HUES6 (cell line): Measurements from ENCODE around the gene VASN.

Experiments
- H3K27ac ChIP-seq: 2 replicates; pipeline ENCODE4 v1.7.0; 2013; ENCODE audit warnings: low read depth, mild to moderate bottlenecking, low read length, inconsistent platforms
- H3K27me3 ChIP-seq: 2 replicates; pipeline ENCODE4 v1.6.1; 2013; ENCODE audit warnings: low read length; ENCODE audit not compliant: control insufficient read depth, insufficient read depth
- H3K36me3 ChIP-seq: 2 replicates; pipeline ENCODE4 v1.6.1; 2013; ENCODE audit warnings: low read length; ENCODE audit not compliant: control insufficient read depth, insufficient read depth
- H3K4me1 ChIP-seq: 2 replicates; pipeline ENCODE4 v1.6.1; 2013; ENCODE audit warnings: low read length; ENCODE audit not compliant: control insufficient read depth, insufficient read depth
- H3K4me3 ChIP-seq: 2 replicates; pipeline ENCODE4 v1.5.1; 2013; ENCODE audit warnings: low read depth, low read length
- H3K9ac ChIP-seq: one replicate; pipeline ENCODE4 v1.6.1; 2013; ENCODE audit warnings: mild to moderate bottlenecking, low read length
- H3K9me3 ChIP-seq: 2 replicates; pipeline ENCODE4 v1.6.1; 2013; ENCODE audit warnings: low read depth, low read length; ENCODE audit not compliant: control insufficient read depth, insufficient read depth

The VASN gene

DNA sequence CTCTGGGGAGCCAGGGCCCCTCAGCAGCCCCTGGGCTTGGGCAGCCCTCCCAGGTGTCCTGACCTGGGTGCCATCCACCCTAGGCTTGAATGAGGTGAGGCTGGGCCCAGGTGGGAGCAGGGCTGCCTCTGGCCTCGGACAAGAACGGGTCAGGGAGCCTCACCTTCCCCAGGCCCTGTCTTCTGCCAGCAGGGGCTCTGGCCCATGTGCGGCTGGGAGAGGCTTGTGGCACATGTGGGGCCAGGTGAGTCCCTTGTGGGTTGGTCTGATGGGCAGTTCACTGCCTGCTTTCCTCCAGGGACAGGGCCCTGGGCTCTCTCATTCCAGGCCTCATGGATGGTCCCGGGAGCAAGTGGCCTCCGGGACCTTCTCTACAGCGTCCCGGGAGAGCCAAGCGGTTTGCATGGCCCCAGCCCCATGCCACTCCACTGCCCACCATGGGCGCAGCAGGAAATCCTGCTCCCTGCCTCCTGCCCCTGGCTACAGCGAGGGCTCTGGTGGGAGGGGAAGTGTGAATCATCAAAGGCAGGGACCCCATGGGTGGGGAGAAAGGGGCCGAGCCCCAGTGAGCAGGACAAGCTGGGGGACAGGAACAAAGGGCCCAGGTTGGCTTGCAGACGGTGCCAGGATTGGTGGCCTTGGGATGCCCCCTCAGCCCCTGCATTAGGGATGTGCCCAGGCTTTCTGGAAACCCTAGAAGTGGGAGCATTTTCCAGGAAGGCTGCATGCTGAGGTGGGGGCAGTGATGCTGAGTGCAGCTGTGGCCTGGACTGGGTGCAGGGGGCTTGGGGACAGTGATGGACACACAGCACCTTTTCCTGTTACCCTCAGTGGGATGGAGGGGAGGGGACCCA, 12.2 kb downstream of the VASN start:
- Histone ChIP-seq H3K9ac (no peak overlapping the region), H3K36me3 (peaks cover 16% of the 10 kb centered on the region), H3K4me1 (peaks cover 25% of the 10 kb centered on the region), H3K9me3 (no peaks in the 10 kb centered on the region), H3K27me3 (no peaks in the 10 kb centered on the region), H3K27ac (no peak overlapping the region), H3K4me3 (no peak overlapping the region)

DNA sequence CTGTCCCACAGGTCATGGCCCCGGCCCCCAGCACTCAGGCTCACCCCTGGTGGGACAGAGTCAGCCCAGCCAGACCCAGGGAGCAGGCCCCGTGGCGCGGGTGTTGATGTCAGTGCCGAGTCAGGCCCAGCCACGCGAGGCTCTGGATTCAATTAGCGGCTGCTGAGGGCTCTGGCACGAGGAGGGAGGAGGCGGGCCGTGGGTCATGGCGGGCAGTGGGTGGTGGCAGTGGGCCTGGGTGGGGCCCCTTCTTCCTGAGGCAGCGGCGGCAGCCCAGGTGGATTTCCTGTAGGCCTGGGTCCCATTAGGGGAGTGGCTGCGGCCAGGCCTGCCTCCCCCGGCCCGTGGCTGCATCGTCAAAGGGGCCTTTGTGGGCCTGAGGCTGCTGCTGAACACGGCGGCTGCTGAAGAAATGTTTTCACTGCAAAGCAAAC, 12.9 kb downstream of the VASN start:
- Histone ChIP-seq H3K27ac (no peak overlapping the region), H3K9ac (no peak overlapping the region), H3K4me3 (no peak overlapping the region), H3K36me3 (peaks cover 16% of the 10 kb centered on the region), H3K9me3 (no peaks in the 10 kb centered on the region), H3K4me1 (peaks cover 25% of the 10 kb centered on the region), H3K27me3 (no peaks in the 10 kb centered on the region)

DNA sequence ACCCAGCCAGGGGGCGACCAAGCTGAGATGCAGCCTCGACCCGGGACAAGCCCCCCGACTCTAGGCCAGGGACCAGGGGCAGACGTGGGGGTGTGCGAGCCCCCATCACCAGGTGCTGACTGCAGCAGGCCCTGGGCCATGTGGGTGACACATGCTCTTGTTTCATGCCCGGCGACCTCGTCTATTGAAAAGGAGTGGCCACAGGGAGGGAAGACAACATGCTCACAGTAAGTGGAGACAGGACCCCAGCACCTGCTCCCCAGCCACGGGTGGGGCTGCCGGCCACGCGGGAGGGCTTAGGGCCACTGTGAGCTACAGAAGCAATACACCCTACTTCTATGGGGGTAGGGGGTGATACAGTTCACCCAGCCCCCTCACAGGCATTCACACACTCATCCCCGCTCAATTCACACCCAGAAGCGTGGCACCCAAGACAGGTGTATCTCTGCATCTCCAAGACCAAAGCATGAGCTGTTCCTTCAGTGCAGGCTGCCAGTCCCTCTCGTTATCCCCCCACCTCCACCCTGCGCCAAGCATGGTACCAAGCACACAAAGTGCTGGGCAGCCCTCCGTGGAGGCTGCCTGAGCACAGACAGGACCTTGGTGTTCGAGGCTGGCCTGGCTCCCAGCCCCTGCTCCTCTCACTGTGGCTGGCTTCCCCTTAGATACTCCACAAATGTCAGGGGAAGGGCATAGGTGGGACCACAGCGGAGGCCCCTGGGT, 13.6 kb downstream of the VASN start:
- Histone ChIP-seq H3K4me1 (peaks cover 29% of the 10 kb centered on the region), H3K27ac (no peak overlapping the region), H3K9me3 (no peaks in the 10 kb centered on the region), H3K36me3 (peaks cover 16% of the 10 kb centered on the region), H3K4me3 (no peak overlapping the region), H3K27me3 (no peaks in the 10 kb centered on the region), H3K9ac (no peak overlapping the region)

DNA sequence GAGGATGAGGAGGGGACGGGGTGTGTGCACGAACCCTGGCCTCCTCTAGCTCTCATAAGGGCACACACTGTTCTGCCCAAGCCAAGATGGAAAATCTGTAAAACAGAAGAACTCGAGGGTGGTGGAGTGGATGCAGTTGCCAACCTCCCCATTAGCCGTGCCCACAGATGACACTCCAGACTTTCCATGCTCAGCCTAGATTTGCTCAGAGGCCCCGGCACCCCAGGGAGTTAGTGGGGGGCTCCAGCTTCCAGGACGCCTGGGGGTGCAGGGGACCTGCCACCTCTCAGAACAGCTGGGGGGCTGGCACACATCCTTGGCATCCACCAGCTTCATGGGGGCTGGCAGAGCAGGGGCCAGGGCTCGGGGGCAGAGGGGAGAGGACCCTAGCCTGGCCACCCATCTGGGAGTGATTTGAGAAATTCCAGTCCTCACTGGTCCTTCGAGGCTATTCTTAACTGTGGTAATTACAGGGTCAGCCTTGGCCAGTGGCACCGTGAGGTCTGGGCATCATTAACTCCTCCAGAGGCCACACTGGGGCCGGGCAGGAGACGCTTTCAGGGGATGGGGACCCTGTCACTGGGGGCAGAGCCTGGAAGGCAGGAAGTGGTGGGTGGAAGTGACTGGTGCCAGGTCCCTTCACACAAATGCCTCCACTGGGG, 14.3 kb downstream of the VASN start:
- Histone ChIP-seq H3K36me3 (peaks cover 15% of the 10 kb centered on the region), H3K4me1 (peaks cover 33% of the 10 kb centered on the region), H3K27ac (no peak overlapping the region), H3K9ac (no peak overlapping the region), H3K27me3 (no peaks in the 10 kb centered on the region), H3K4me3 (no peak overlapping the region), H3K9me3 (no peaks in the 10 kb centered on the region)

DNA sequence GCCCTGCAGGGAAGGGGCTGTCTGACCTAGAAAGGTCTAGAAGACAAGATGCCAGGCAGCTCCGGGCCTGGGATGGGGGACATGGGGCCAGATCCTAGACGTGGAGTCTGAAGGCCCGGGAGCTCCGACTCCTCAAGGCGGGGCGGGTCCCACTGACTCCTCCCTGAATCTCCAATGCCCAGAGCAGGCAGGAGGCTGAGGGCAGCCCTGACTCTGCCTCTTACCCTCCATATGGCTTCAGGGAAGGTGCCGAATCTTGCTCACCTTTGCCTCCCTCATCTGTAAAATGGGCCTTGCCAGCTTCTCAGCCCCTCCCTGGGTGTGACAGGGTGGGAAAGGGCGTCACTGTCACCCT, 14.8 kb downstream of the VASN start:
- peaks cover 11% of the 10 kb centered on the region for H3K36me3 ChIP-seq

DNA sequence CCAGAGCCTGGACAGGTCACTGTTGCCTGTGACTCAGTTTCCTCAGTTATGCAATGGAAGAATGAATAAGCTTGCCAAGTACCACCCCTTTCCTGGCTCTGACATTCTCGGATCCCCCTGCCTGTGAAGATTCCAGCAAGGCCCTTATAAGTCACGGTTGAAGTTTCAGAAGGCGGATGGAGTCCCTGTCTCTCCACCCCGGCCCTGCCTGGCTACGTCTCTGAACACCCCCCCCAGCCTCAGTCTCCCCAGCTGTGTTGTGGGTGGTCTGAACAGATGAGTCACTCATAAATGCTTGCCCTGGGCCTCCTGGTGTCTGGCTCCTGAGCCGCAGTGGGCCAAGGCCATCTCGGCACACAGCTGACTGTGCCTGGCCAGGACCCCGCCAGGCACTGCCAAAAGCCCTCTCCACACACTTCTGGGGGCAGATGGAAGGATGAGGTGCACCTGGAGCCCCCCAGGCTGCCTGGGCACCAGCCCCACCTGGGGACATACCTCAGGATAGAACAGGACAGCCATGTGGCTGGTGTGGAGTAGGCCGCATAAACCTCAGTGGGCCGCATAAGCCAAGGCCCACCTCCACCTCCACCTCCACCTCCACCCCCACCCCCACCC, 15.4 kb downstream of the VASN start:
- Histone ChIP-seq H3K9ac (no peak overlapping the region), H3K27me3 (no peaks in the 10 kb centered on the region), H3K9me3 (no peaks in the 10 kb centered on the region), H3K27ac (no peak overlapping the region), H3K4me1 (peaks cover 43% of the 10 kb centered on the region), H3K36me3 (peaks cover 9% of the 10 kb centered on the region), H3K4me3 (no peak overlapping the region)

More for the DNA sequence above, 14.8 kb downstream of the VASN start:
- Histone ChIP-seq H3K27me3 (no peaks in the 10 kb centered on the region), H3K9me3 (no peaks in the 10 kb centered on the region), H3K9ac (no peak overlapping the region), H3K4me1 (peaks cover 36% of the 10 kb centered on the region), H3K4me3 (no peak overlapping the region), H3K27ac (no peak overlapping the region)

DNA sequence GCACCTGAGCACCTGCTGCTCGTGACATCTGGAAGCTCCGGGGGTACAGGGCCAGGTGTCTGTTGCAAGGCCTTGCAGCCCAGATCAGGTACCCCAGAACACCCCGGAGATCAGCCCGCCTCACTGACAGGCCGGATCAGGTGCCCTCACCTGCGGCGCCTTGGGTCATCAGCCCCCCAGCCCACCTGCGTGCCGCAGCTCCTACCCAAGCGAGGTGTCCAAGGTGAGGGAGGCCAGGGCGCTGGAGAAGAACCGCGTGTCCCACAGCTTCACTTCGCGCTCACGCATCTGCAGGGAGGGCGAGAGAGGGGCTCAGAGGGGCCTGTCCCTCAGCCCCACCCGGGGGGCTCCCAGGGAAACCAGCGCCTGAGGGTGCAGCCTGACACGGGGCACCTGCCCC, 16.1 kb downstream of the VASN start:
- Histone ChIP-seq H3K27me3 (no peaks in the 10 kb centered on the region), H3K4me3 (no peak overlapping the region), H3K27ac (peak overlapping the region; percentile 80), H3K9me3 (no peaks in the 10 kb centered on the region), H3K4me1 (peaks cover 50% of the 10 kb centered on the region), H3K36me3 (peaks cover 6% of the 10 kb centered on the region; the same call in 1 of the 2 replicates), H3K9ac (peak overlapping the region; percentile 13)

DNA sequence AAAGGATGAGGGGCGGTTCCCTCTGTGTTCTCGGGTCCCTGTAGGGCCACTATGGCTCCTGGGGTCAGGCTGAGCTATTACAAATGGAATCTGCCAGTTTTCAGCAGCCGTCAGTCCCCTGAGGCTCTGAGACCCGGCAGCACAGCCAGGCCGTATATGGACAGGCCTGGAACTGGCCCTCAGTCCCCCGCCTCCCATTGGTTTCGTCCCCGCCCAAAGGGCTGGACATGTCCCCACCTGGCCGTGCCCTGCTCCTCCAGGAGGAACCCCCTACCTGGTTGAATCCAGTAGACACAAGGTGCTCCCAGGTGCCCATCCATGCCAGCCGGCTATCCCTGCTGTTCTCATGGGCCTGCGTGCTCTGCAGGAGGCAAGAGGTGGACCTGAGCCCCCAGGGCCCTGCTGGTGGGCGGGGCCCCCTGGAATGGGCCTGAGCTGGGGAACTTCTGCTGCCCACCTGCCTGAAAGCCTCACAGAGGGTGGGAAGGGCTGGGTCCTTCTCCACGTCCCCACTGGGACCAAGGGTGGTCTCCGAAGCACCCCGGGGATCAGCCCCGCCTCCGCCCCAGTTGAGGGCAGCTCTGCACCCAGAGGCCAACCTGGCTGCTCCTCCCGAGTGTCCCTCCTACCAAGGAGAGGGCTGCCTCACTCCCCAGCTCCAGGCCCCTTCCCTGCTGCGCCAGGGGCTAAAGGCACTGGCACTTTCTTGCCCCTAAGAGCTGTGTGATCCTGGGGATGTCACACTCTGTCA, 16.8 kb downstream of the VASN start:
- Histone ChIP-seq H3K27me3 (no peaks in the 10 kb centered on the region), H3K9ac (peak overlapping the region; percentile 59), H3K4me3 (no peak overlapping the region), H3K27ac (peak overlapping the region; percentile 80), H3K4me1 (peaks cover 56% of the 10 kb centered on the region), H3K9me3 (no peaks in the 10 kb centered on the region), H3K36me3 (0 out of 2 replicates have a peak, but pooled peaks cover 4% of the 10 kb centered on the region)

DNA sequence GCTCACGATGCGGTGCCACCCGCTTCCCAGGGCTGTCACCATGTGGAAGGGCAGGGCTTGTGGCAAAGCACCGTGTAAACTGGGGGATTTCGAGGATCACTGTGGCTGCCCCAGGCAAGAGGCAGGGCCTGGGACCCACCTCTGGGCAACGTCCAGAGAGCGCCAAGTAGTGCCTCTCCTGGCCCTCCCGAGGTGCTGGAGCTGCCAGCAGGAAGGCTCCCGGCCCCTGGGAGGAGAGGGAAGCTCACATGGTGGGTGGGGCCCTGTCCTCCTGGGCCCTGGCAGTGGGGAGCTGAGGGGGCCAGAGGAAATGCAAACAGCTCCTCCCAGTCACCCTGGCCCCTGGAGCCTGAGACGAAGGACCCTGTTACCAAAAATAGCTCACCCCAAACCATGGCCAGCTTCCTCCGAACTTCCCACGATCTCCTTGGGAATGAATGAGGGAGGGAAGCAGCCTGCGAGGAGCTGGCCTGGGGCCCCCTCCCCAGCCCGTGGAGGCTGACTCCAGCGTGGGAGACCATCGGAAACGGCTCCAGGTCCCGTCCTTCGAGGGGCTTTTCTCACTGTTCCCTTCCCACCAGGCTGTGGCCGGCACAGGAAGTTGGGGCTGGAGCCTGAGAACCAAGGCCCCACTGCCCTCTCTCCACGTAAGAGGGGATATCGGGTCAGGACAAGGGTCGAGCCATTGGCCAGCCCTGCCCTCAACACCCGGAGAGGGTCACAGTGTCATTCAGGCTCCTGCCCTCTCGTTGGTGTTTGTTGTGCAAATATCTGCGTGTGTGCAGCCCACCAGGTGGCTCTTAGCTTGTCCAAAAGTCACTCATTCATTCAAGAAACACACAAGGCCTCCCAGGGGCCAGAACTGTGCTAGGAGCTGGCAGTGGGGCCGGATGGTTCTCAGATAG, 17.7 kb downstream of the VASN start:
- Histone ChIP-seq H3K27me3 (no peaks in the 10 kb centered on the region), H3K9me3 (no peaks in the 10 kb centered on the region), H3K4me1 (peaks cover 58% of the 10 kb centered on the region), H3K9ac (peak overlapping the region; percentile 59), H3K27ac (peak overlapping the region; percentile 80; the same call in 1 of the 2 replicates), H3K36me3 (0 out of 2 replicates have a peak, but pooled peaks cover 4% of the 10 kb centered on the region), H3K4me3 (no peak overlapping the region)
